NOMO-1 treated with DMSO at 0.1 percent for 48 hours (cell line): ENCODE data around the gene MAPK14.
A peak's percentile ranks its signal among the peaks of the same experiment; 100 is the strongest.

Experiments used
- DNase-seq: peaks from one replicate; lab custom pipeline; 2025; ENCODE audit not compliant: unreplicated experiment; lab: John Stamatoyannopoulos, UW

Gene MAPK14

DNA sequence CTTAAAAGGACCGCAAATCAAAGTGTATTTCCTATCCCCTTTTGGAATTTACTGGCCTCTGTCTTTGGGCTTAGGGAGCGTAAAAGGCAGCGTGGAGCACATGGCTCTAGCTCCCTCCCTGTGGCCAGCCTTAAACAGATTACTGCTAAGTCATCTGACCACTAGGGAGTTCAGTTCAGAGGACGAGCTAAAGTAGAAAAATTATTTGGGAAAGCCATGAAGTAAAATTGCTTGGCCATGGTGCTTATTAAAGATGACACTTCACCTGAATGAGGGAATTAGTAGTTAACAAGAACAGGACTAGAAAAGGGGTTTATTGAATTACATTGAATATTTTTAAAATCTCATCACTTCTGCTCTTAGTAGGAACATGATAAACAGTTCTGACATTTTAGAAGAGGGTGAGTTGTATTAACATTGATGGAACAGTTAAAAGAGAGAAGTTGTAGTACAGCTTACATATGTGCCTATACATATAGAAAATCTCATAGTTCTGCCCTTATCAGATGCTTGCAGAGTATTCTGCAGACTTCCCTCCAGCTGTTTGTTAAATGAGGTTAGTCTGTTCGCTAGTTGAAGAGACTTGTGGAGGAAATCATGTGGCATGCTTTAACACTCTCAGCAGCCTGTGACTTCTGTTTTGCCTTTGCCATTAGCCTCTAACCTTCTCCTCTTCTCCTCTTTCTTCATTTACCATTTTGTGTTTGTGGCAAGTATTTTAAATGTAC is 71.5 kb downstream of the MAPK14 start:
- no peak for DNase-seq

DNA sequence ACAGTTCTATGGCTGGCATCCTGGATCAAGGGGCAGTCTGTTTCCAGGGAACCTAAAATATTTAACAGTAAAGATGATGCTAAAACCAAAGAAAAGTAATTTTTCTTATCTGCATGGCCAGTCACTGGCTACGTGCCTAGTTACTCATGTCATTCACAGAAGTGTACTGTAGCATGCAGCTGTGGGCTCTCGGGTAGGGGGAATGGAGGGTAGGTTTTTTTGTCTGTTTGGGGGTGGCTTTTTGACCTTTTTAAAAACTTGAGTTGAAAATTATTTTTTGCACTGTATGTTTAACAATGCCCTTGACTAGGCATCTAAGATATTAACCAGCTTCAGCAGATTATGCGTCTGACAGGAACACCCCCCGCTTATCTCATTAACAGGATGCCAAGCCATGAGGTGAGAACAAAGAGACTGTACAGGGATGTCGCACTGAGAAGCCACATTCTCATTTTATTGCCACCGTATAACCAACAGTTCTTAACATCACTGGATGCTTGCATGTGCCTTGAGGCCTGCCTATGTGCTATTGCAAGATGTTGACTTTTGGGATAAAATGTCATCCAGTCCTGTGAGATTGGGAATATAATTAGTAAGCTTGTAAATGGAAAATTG is 72.4 kb downstream of the MAPK14 start:
- no peak for DNase-seq

DNA sequence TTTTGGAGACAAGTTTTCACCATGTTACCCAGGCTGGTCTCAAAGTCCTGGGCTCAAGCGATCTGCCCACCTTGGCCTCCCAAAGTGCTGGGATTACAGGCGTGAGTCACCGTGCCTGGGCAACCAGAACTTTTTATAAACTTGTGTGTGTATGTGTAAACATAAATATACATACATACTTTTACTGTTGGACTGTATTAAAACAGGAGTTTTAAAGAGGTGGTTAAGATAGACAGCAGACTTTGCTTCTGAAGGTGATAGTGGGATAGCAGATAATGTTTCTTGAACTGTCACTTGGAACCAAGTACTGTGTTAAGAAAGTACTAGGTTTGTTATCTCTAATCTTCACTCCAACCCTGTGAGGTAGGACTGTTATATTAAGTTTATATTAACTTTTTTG is 74.1 kb downstream of the MAPK14 start:
- no peak for DNase-seq

DNA sequence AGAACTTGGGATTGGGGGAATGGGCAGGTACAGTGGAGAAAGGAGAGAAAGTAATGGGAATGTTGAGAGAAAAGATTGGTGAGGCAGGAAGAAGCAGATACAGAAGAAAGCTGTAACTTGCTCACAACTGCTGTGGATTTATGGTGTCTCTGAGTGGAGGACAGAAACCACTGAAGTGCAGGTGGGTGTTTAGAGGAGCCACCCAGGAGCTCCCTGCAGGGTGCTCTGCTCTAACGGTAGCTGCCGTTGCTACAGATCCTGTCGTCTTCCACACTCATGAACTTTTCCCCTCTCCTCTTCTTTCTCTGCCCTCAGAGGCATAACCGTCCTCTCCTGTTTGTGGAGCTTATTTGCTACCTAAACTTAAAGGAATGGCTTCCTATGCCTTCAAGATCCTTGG is 75.2 kb downstream of the MAPK14 start:
- DNase-seq, result no peak

DNA sequence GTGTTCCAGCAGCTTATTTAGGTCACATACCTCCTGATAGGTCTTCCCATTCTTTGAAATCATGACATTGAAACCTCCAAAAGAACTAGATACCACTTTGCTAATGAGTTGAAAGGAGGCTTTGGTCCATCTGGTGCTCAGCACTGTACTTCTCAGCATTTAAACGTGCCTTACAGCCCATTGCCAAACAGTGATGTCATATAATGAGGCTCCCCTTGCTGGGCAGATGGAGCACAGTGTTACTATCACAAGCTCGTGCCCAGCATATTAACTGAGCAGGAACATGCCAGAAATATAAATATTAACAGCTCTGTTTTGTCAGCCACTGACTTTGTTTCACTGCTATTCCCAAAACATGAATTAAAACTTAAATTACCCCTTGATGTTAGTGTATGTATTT is 77.2 kb downstream of the MAPK14 start:
- no peak for DNase-seq

DNA sequence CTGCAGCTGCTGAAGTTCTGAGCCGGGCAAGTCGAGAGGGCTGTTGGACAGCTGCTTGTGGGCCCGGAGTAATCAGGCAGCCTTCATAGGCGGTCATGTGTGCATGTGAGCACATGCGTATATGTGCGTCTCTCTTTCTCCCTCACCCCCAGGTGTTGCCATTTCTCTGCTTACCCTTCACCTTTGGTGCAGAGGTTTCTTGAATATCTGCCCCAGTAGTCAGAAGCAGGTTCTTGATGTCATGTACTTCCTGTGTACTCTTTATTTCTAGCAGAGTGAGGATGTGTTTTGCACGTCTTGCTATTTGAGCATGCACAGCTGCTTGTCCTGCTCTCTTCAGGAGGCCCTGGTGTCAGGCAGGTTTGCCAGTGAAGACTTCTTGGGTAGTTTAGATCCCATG is 81.5 kb downstream of the MAPK14 start:
- DNase-seq, result no peak

DNA sequence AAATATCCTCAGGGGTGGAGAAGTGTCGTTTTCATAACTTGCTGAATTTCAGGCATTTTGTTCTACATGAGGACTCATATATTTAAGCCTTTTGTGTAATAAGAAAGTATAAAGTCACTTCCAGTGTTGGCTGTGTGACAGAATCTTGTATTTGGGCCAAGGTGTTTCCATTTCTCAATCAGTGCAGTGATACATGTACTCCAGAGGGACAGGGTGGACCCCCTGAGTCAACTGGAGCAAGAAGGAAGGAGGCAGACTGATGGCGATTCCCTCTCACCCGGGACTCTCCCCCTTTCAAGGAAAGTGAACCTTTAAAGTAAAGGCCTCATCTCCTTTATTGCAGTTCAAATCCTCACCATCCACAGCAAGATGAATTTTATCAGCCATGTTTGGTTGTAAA is 82.4 kb downstream of the MAPK14 start:
- DNase-seq, result no peak

DNA sequence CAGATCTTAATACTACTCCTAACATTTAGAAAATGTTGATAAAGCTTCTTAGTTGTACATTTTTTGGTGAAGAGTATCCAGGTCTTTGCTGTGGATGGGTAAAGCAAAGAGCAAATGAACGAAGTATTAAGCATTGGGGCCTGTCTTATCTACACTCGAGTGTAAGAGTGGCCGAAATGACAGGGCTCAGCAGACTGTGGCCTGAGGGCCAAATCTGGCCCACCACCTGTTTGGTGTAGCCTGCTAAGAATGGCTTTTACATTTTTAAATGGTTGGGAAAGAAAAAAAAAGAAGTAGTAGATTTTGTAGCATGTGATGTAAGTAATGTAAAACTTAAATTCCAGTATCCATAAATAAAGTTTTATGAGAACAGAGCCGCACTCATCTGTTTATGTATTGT is 83.3 kb downstream of the MAPK14 start:
- no peak for DNase-seq

DNA sequence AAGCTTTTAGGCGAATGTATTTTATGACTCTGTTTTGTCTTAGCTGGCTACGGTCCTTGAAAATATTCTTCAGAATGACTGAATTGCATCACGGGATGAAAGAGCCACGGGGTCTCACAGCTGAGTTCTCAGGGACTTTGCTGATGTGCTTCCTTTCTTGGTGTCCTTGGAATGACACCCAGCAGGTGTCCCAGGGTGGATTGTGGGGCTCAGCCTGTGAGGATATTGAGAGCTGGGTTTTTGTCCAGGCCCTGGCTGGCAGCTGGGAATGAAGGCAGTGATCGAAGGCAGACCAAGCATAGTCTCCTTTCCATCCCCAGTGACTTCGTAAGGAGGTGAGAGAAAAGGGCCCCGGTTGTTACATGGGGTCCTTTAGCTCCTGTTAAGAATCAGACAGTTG is 83.9 kb downstream of the MAPK14 start:
- DNase-seq, result no peak

DNA sequence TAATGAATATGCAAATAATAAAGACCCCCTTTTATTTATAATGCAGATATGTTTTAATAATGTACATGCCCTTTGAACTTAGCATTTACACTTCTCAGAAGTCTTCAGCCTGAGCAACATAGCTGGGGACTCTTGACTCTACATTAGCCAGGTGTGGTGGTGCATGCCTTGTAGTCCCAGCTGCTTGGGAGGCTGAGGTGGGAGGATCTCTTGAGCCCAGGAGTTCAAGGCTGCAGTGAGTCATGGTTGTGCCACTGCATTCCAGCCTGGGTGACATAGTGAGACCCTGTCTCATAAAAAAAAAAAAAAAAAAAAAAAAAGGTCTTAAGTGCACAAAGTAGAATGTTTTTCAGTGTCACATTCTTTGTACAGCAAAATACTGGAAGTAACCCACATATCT is 85.4 kb downstream of the MAPK14 start:
- DNase-seq, result no peak

DNA sequence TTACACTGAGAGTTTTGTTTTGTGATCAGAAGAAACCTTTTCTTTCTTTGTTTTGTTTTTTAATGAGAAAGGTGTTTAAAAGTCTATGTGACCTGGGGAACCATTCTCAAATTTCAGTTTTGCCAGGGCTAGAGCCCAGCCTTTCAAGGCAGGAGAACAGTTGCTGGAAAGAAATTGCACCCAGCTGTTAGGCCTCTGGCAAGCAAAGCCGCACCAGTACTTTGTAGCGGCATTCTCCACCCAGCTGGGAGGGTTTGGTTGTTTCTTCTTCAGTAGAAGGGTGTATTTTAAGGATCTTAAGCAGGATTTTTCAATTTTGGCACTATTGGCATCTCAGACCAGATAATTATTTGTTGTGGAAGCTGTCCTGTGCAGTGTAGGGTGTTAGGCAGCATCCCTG is 86.1 kb downstream of the MAPK14 start:
- DNase-seq, result no peak

DNA sequence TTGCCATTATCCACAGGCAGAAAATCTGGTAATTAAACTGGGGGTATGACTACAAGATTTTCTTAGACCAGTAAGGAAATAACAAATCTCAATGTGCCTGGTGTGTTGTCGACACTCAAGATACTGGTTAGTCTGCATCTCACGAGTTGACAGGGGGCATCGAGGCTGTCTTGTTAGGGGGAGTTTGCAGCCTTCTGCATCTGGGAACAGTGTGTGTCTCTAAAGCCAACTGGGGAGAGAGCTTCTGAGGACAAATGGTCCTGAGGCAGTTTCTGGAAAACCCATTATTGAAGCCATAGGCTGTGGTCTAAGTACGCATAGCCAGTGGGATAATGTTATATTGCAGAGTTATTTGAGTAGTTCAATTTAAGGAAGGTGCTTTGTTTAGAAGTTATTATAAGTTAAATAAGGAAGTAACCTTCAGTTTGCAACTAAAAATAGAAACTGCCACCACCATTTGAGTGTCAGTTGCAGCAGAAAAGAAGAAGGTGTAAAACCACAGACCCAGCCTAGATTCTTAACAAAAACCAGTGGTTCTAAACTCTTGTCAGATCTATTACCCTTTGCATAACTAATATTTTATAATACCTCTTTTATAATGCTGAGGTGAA is 87.3 kb downstream of the MAPK14 start:
- DNase-seq, result peak; percentile 89

DNA sequence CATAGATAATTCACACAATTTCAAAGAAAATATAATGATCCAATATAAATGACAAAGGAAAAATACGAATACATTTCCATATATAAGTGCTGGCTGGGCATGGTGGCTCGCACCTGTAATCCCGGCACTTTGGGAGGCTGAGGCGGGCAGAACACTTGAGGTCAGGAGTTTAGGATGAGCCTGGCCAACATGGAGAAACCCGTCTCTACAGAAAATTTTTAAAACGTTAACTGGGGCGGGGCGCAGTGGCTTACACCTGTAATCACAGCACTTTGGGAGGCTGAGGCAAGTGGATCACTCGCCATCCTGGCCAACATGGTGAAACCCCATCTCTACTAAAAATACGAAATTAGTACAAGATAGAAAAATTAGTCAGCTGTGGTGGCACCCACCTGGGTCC is 87.8 kb downstream of the MAPK14 start:
- DNase-seq, result no peak

DNA sequence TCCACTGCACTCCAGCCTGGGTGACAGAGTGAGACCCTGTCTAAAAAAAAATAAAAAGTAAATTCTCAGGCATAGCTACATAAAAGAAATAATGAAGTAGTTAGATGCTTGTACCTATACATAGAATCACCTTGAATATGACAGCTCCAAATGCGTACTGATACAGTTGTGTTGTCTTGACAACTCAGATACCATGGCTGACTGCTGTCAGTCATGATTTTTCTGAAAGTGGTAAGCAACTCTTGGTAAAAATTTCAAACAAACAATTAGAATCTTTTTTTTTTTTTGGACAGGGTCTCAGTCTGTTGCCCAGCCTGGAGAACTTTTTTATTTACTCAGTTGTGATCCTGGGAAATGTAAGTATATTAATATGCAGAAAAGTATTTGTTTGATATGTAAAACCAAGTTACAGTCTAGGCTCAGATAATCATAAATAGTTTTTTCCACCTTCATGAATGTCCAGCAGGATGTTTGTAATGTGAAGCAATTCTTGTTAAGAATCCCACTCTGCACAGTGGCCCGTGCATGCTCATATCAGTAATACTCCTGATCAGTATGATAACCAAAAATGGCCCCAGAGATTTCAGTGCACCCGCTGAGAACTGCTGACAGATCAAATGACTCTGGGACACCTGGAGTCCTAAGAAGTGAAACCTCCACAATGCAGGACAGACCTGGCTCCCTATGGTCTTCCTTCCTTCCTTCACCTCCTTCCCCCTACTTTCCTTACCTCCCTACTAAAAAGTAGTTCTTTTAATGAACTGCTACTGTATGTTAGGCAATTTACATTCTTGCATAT is 88.7 kb downstream of the MAPK14 start:
- no peak for DNase-seq

DNA sequence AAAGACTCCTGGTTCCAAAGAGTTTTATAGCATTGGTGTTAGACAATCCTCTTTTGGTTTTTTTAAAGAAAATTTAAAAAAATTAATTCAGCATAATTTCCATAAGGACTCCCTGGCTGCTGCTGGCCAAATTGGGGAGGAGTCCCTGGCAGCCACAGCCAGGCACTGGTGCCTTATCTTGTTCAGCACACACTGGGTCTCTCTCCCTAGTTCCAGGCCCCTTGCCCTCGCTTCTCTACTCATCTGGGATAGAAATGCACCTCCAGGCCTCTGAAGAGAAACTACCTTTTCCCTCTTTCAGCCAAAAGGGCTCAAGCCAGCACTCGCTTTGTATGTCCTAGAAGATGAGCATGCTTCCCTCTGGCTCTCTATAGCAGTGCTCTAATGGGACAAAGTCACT is 89.3 kb downstream of the MAPK14 start:
- no peak for DNase-seq

DNA sequence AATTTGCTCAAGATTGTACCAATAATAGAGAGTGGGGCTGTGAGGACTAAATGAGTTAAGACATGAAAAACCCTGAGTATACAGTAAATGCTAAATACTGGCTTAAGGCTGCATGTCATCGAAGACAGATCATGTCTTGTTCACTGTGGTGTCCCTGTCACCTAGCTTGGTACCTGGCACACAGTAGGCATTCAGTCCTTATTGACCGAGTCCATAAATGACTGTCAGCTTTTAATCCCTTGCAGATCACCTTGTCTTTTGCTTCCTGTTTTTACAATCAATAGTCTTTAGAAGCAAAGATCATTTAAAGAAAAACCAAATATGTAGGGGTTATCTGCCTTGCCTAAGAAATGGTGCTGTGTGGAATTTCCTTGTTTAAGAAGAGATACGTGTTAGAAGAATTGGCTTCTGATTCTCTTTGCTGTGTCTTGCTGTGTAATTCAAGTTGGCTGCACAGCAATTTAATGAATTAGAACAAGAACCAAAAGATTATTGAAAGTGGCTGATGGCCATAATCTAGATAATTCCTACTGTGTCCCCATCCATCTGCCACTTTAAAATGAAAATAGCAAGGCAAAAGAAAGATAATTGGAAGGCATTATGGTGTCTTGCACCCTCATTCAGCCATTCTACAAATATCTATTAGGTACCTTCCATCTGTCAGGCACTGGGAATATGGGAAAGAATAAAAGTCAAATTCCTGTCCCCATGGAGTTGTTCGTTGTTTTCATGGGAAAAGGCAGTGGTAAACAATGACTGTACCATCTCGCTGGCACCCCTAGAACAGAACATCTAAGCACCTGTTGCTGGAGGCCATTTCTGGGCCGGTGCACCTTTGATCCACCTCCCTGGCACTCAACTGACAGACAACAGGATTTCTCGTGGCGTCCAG is 90.3 kb downstream of the MAPK14 start:
- DNase-seq, result no peak

DNA sequence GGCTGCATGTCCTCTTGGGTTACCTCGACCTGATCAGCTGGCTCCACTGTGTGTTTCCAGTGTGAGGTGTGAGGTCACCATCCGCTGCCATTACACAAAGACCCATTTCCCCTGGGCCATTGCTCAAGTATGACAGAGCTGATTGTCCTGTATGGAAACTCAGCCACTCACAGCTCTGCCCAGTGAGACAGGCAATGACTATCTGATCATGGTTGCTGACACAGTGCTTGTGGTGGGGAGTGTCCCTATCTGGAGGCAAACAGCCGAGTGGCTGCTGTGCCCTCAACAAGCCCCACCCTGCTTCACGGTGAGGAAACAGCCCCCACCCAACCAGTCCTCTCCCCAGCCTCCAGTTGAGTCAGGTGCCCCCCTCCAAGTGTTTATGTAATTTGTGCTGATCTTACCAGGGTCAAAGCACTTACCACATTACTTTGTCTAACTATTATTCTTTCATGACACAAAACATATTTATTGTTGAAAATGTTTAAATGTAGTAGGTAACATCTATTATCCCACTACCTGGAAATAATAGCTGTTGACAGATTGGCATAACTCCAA is 91.0 kb downstream of the MAPK14 start:
- DNase-seq, result no peak

DNA sequence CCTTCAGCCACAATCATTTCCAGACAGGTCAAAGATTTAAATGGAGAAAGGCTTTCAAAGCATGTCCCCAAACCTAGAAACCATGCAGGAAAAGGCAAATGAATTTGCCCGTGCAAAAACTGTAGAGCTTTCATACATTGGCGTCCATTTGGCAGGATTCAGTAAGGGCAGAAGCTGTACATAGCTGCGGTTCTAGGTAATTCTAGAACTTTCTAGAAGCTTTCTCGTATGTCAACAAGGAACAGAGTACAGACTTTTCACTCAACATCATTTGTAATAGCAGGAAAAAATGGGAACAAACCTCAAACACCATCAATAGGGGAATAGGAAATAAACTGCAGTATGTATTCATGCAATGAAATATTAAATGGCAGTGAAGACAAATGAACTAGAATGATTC is 91.6 kb downstream of the MAPK14 start:
- no peak for DNase-seq

DNA sequence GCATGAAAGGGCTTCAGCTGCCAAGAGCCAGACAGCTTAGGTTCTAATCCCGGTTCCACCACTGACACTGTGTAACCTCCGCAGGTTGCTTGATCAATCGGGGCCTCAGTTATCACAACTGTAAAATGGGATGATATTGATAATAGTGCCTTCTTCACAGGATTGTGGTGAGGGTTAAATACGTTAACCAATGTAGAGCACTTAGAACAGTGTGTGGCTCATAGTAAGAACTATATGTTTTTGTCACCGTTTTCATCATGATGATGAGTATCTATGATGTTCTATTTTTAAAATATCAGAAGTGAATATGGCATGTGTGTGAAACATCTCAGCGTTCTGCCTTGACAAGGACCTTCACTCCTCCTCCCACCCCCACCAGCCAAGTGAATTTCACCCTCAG is 92.4 kb downstream of the MAPK14 start:
- no peak for DNase-seq

DNA sequence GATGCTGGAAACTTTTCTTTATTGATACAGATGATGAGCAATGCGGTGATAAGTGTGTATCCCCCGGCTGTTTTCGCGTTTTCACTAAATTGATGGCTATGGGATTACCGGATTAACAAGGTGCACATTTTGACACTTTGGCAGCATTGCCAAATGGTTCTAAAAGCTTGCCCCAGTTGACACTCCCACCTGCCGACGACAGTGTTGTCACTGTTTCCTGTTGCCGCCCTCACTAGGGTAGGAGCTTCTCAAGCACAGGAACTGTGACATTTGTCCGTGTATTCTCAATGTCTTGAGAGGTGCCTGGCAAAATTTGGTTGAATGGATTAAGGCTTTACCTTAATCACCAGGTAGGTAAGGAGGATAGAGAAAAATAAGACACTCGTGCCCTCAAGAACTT is 92.9 kb downstream of the MAPK14 start:
- DNase-seq, result peak; percentile 61
